ENCODE measurements around the gene YWHAG.
A peak's percentile ranks its signal among the peaks of the same experiment; 100 is the strongest.
"Not testable (repeated sequence)": the region's sequence is repeated elsewhere in the genome, so short reads cannot be mapped to it uniquely, and the experiment has no call there.

The YWHAG gene

GRCh38 chr7:76358481-76359110, at the start of gene YWHAG:
Gene YWHAG (minus strand): TSS chr7:76358991. CDS start chr7:76358808, 183 bp downstream.
- DNase-seq, result peak; percentile 73

- DNase-seq, result no peak
Observed at GRCh38 chr7:76408121-76408560, 49.4 kb upstream of the YWHAG start.

- no peak for DNase-seq
Observed at GRCh38 chr7:76407718-76408117, 48.9 kb upstream of the YWHAG start.

GRCh38 chr7:76405738-76406137, 46.9 kb upstream of the YWHAG start:
- DNase-seq, result no peak

GRCh38 chr7:76403780-76404494, 45.1 kb upstream of the YWHAG start:
- DNase-seq, result peak; percentile 79

- not testable (repeated sequence) for DNase-seq
Observed at GRCh38 chr7:76403097-76403496, 44.3 kb upstream of the YWHAG start.

GRCh38 chr7:76400248-76400647, 41.5 kb upstream of the YWHAG start:
- no peak for DNase-seq

GRCh38 chr7:76397409-76398183, 38.8 kb upstream of the YWHAG start:
- peak; percentile 30 for DNase-seq

GRCh38 chr7:76396864-76397263, 38.1 kb upstream of the YWHAG start:
- no peak for DNase-seq

GRCh38 chr7:76395965-76396726, 37.4 kb upstream of the YWHAG start:
- no peak for DNase-seq

GRCh38 chr7:76395605-76395964, 36.8 kb upstream of the YWHAG start:
- DNase-seq, result not testable (repeated sequence)

GRCh38 chr7:76394957-76395356, 36.2 kb upstream of the YWHAG start:
- peak; percentile 19 for DNase-seq

GRCh38 chr7:76393116-76394031, 34.6 kb upstream of the YWHAG start:
- DNase-seq, result peak; percentile 89

- DNase-seq, result no peak
Observed at GRCh38 chr7:76392531-76393115, 33.8 kb upstream of the YWHAG start.

GRCh38 chr7:76390092-76390491, 31.3 kb upstream of the YWHAG start:
- DNase-seq, result no peak

- DNase-seq, result not testable (repeated sequence)
Observed at GRCh38 chr7:76387789-76388188, 29.0 kb upstream of the YWHAG start.

- no peak for DNase-seq
Observed at GRCh38 chr7:76386691-76387260, 28.0 kb upstream of the YWHAG start.

- DNase-seq, result no peak
Observed at GRCh38 chr7:76383089-76383944, 24.5 kb upstream of the YWHAG start.

- peak; percentile 13 for DNase-seq
Observed at GRCh38 chr7:76381814-76382213, 23.0 kb upstream of the YWHAG start.

GRCh38 chr7:76380623-76380966, 21.8 kb upstream of the YWHAG start:
- no peak for DNase-seq

Measured in GF-D8 (cell line).